HepG2 (cell line): ENCODE measurements around the gene IRGQ. TPM values are rescaled to one million over a fixed set of nuclear protein-coding genes. Genes with fewer than 3 reads are reported as not detected.

ENCODE experiments used
- ATAC-seq: fragments of 200-7000 bp; cut with Tn5 transposase; 3 replicates; pipeline ENCODE4 v1.9.1; 2020; ENCODE audit warnings: mild to moderate bottlenecking, moderate library complexity
- BruUV-seq: library from RNA; stranded (reverse); fragments of 400-500 nt; replicated peaks from 2 replicates; lab custom pipeline; 2021; lab: Mats Ljungman, UMichigan
- CTCF ChIA-PET: fragments of 300-600 bp; formaldehyde crosslinking; extraction: SDS; loops from one replicate; lab custom pipeline; 2021; ENCODE audit warnings: low total read pairs, inconsistent platforms, low intra/inter-chr PET ratio; lab: Yijun Ruan, JAX
- POLR2A ChIA-PET: fragments of 350-600 bp; sonication (Branson Sonifier 250); formaldehyde crosslinking; loops from one replicate; lab custom pipeline; 2020; ENCODE audit warnings: antibody characterized with exemption, inconsistent platforms; lab: Yijun Ruan, JAX
- DNase-seq: peaks from one replicate; pipeline ENCODE4 v3.0.0-alpha.2; 2015; ENCODE audit warnings: low spot score
- FAIRE-seq: peaks from 3 replicates; lab custom pipeline; 2011; peaks lifted over from hg19 to GRCh38; lab: Jason Lieb, UNC
- H2AFZ ChIP-seq: one replicate; pipeline ENCODE4 v1.6.1; 2011; ENCODE audit warnings: low read length, inconsistent platforms
- H3K27ac ChIP-seq: fragments of 300-600 bp; 3 replicates; pipeline ENCODE4 v1.8.0; 2011; ENCODE audit warnings: mixed run types, mild to moderate bottlenecking, mixed read lengths, low read length, inconsistent platforms; ENCODE audit not compliant: insufficient read depth; ENCODE audit errors: extremely low read length
- H3K27me3 ChIP-seq, 2 experiments: fragments of 200-600 bp in 1 of 2; 2 replicates in 1 of 2; 3 replicates in 1 of 2; pipeline versions ENCODE4 v1.6.0 to v1.8.0; 2011; ENCODE audit warnings: low read length in 2 of 2, mild to moderate bottlenecking in 2 of 2, moderate library complexity in 2 of 2, inconsistent platforms in 1 of 2; ENCODE audit not compliant: insufficient read depth in 2 of 2, control insufficient read depth in 1 of 2
- H3K36me3 ChIP-seq, 2 experiments: fragments of 200-600 bp in 1 of 2; replicated peaks in 1 of 2; 2 replicates in 1 of 2; 3 replicates in 1 of 2; pipeline versions ENCODE4 v1.5.1 to v1.8.0; 2011; ENCODE audit warnings: low read length in 2 of 2, inconsistent platforms in 1 of 2; ENCODE audit not compliant: insufficient read depth in 2 of 2, control insufficient read depth in 1 of 2
- H3K4me1 ChIP-seq: 2 replicates; pipeline ENCODE4 v1.5.1; 2012; ENCODE audit warnings: low read length, inconsistent platforms; ENCODE audit not compliant: insufficient read depth
- H3K4me2 ChIP-seq: 2 replicates; pipeline ENCODE4 v1.6.0; 2011; ENCODE audit warnings: low read depth, low read length, inconsistent platforms
- H3K4me3 ChIP-seq, 3 experiments: fragments of 200-600 bp in 1 of 3; sonication (generic), shearing (Covaris generic) in 1 of 3; replicated peaks in 1 of 3; 2 replicates each; pipeline ENCODE4 v1.5.1; 2011 to 2016; ENCODE audit warnings: low read length in 3 of 3, inconsistent platforms in 2 of 3, low read depth in 2 of 3, mild to moderate bottlenecking in 2 of 3, control low read depth in 1 of 3, mixed read lengths in 1 of 3; ENCODE audit not compliant: insufficient read depth in 1 of 3
- H3K79me2 ChIP-seq: one replicate; pipeline ENCODE4 v1.6.1; 2011; ENCODE audit warnings: low read length, inconsistent platforms; ENCODE audit not compliant: insufficient read depth
- H3K9ac ChIP-seq: 2 replicates; pipeline ENCODE4 v1.6.0; 2011; ENCODE audit warnings: mild to moderate bottlenecking, low read depth, low read length, inconsistent platforms; ENCODE audit not compliant: insufficient read depth
- H3K9me3 ChIP-seq: 2 replicates; pipeline ENCODE4 v1.5.1; 2012; ENCODE audit warnings: mild to moderate bottlenecking, low read length
- H4K20me1 ChIP-seq: 2 replicates; pipeline ENCODE4 v1.6.0; 2011; ENCODE audit warnings: inconsistent platforms, mild to moderate bottlenecking, low read length, moderate library complexity; ENCODE audit not compliant: insufficient read depth
- BRF2 ChIP-seq: sonication (generic); formaldehyde crosslinking; IDR thresholded peaks from 2 replicates; pipeline ENCODE4 v1.8.1; 2022; ENCODE audit warnings: mild to moderate bottlenecking, missing genetic modification reagents
- FLYWCH1 ChIP-seq: sonication (generic); formaldehyde crosslinking; IDR thresholded peaks from 2 replicates; pipeline ENCODE4 v1.8.1; 2023; ENCODE audit warnings: mild to moderate bottlenecking, missing genetic modification reagents
- FOXO4 ChIP-seq: sonication (generic); formaldehyde crosslinking; conservative IDR thresholded peaks from 2 replicates; pipeline ENCODE4 v1.8.1; 2023; ENCODE audit warnings: missing genetic modification reagents
- GZF1 ChIP-seq: sonication (generic); formaldehyde crosslinking; IDR thresholded peaks from 2 replicates; pipeline ENCODE4 v1.5.1; 2020; ENCODE audit warnings: mild to moderate bottlenecking, missing genetic modification reagents
- HNRNPH1 ChIP-seq: fragments of 200-400 bp; formaldehyde crosslinking; optimal IDR thresholded peaks from 2 replicates; pipeline ENCODE3; 2017; ENCODE audit warnings: mild to moderate bottlenecking, low read depth, low read length
- KLF16 ChIP-seq, 2 experiments: sonication (generic) in 1 of 2; formaldehyde crosslinking in 1 of 2; IDR thresholded peaks; 2 replicates each; pipeline versions ENCODE4 v1.6.1 to v1.8.0; 2016 to 2023; ENCODE audit warnings: missing genetic modification reagents in 2 of 2, missing compliant biosample characterization in 1 of 2
- MAX ChIP-seq: IDR thresholded peaks from 2 replicates; pipeline ENCODE4 v1.6.1; 2012; ENCODE audit warnings: inconsistent platforms
- MTA1 ChIP-seq: sonication (generic); formaldehyde crosslinking; IDR thresholded peaks from 2 replicates; pipeline ENCODE4 v1.4.0; 2020; ENCODE audit warnings: missing genetic modification reagents, mild to moderate bottlenecking, borderline replicate concordance
- RORA ChIP-seq: sonication (generic); formaldehyde crosslinking; IDR thresholded peaks from 2 replicates; pipeline ENCODE4 v1.5.0; 2020; ENCODE audit warnings: mild to moderate bottlenecking, missing genetic modification reagents, moderate library complexity
- SNAPC2 ChIP-seq: sonication (generic); formaldehyde crosslinking; IDR thresholded peaks from 2 replicates; pipeline ENCODE4 v1.8.1; 2022; ENCODE audit warnings: mild to moderate bottlenecking, missing genetic modification reagents
- SOX6 ChIP-seq, 2 experiments: fragments of 450-650 bp in 1 of 2; sonication (generic) in 1 of 2; formaldehyde crosslinking in 1 of 2; IDR thresholded peaks; 2 replicates each; pipeline versions ENCODE4 v1.4.0 to v1.6.1; 2017 to 2020; ENCODE audit warnings: antibody characterized with exemption in 1 of 2, mild to moderate bottlenecking in 1 of 2, missing genetic modification reagents in 1 of 2
- XBP1 ChIP-seq: sonication (generic); formaldehyde crosslinking; IDR thresholded peaks from 2 replicates; pipeline ENCODE4 v1.5.0; 2020; ENCODE audit warnings: missing genetic modification reagents
- ZBTB1 ChIP-seq: sonication (generic); formaldehyde crosslinking; IDR thresholded peaks from 2 replicates; pipeline ENCODE4 v1.4.0; 2020; ENCODE audit warnings: missing genetic modification reagents, borderline replicate concordance
- ZBTB49 ChIP-seq: sonication (generic); formaldehyde crosslinking; IDR thresholded peaks from 2 replicates; pipeline ENCODE4 v1.4.0; 2020; ENCODE audit warnings: missing genetic modification reagents, borderline replicate concordance
- ZNF136 ChIP-seq: sonication (generic); formaldehyde crosslinking; IDR thresholded peaks from 2 replicates; pipeline ENCODE4 v1.8.1; 2022; ENCODE audit warnings: low read depth, mild to moderate bottlenecking, moderate library complexity, missing genetic modification reagents
- ZNF143 ChIP-seq: sonication (generic); formaldehyde crosslinking; IDR thresholded peaks from 2 replicates; pipeline ENCODE4 v1.4.0; 2020; ENCODE audit warnings: missing genetic modification reagents
- ZNF224 ChIP-seq: sonication (generic); formaldehyde crosslinking; IDR thresholded peaks from 2 replicates; pipeline ENCODE4 v1.5.0; 2020; ENCODE audit warnings: mild to moderate bottlenecking, missing genetic modification reagents
- ZNF773 ChIP-seq: sonication (generic); formaldehyde crosslinking; IDR thresholded peaks from 2 replicates; pipeline ENCODE4 v1.4.0; 2020; ENCODE audit warnings: missing genetic modification reagents, borderline replicate concordance
- ZNF784 ChIP-seq: sonication (generic); formaldehyde crosslinking; IDR thresholded peaks from 2 replicates; pipeline ENCODE4 v1.5.1; 2020; ENCODE audit warnings: missing genetic modification reagents, mild to moderate bottlenecking, borderline replicate concordance
- ZNF891 ChIP-seq: sonication (generic); formaldehyde crosslinking; IDR thresholded peaks from 2 replicates; pipeline ENCODE4 v1.5.0; 2020; ENCODE audit warnings: mild to moderate bottlenecking, missing genetic modification reagents
- WGBS: methylation state at CpG from one replicate; pipeline ENCODE4 v1.1.6; 2017; ENCODE audit warnings: low lambda C conversion rate; 5-methylcytosine and 5-hydroxymethylcytosine counted together
- in situ Hi-C: cut with HindIII; loops from 2 replicates; pipeline ENCODE4 v1.10.0; 2017; ENCODE audit warnings: low pct_unique_long_range_greater_than_20kb; ENCODE audit not compliant: extremely low pct_ligation_motif_present
- intact Hi-C: fragments of 100-400 bp; cut with micrococcal nuclease; formaldehyde crosslinking; loops from one replicate; pipeline ENCODE4 v1.10.0; 2022; ENCODE audit not compliant: unreplicated experiment
- polyA plus RNA-seq, 8 experiments: library from polyadenylated mRNA; depleted of rRNA in 3 of 8; stranded (reverse) in 7 of 8; unstranded in 1 of 8; fragments of >200 nt; fragmentation: Illumina TruSeq in 4 of 8; extraction: Trizol in 4 of 8; gene quantifications; 2 replicates each; pipeline versions ENCODE4 v1.2.1 to v1.2.3, GENCODE V29; 2011 to 2016; ENCODE audit warnings: low read depth in 4 of 8, missing spikeins in 1 of 8, mixed read lengths in 1 of 8; ENCODE audit not compliant: insufficient read depth in 1 of 8
- total RNA-seq, 5 experiments: library from RNA; depleted of rRNA; stranded (reverse); fragments of >200 nt; fragmentation: Illumina TruSeq; extraction: Trizol; gene quantifications; 2 replicates each; pipeline ENCODE4 v1.2.3, GENCODE V29; 2016; ENCODE audit warnings: low read depth in 1 of 5

Gene IRGQ
- total and polyA plus RNA-seq, 2 of the 13 experiments (the other 11 are each of a cell fraction or from before 2014, with no cell fraction given) = 11.6 to 12.4 TPM

DNA sequence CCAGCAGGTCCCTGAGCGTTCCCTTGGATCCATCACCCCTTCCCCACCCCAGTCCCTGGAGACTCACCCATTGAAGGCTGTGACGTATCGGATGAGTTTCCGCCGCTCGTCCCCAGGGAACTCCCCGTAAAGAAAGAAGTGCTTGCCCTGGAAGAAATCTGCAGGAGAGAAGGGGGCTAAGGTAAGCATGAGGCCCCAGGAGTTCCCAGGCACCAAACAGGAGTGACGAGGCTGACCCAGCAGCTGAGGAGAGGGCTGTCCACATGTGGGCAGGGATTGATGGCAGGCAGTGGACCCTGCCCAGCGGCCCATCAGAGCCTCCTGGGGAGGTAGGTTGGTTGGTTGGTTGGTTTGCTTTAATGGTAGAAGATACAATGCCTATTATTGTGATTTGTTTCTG is 51.9 kb downstream of the IRGQ start:
- ChIA-PET POLR2A (no interaction called here), CTCF (no interaction called here)
- Histone ChIP-seq H3K79me2 (no peaks in the 10 kb centered on the region), H3K36me3 (peaks cover 11 to 29% of the 10 kb centered on the region in 2 experiments; a peak in 4 of 5 replicates), H3K9ac (no peak overlapping the region), H3K27me3 (no peaks in the 10 kb centered on the region), H3K4me3 (no peak overlapping the region), H3K27ac (no peak overlapping the region), H2AFZ (no peak overlapping the region), H4K20me1 (no peaks in the 10 kb centered on the region), H3K4me2 (no peak overlapping the region), H3K4me1 (peaks cover 6% of the 10 kb centered on the region; the same call in 1 of the 2 replicates), H3K9me3 (peaks cover 2% of the 10 kb centered on the region; the same call in 1 of the 2 replicates)
- intact Hi-C loops = no loop called here
- in situ Hi-C loops = no loop called here
- BruUV-seq = no TSS peak
- no peak for TF ChIP-seq RORA
- TF ChIP-seq HNRNPH1 = no peak
- no peak for TF ChIP-seq ZNF224 (CRISPR knock-in tag)
- no peak for TF ChIP-seq GZF1
- TF ChIP-seq SNAPC2 (CRISPR knock-in tag) = no peak
- no peak for TF ChIP-seq BRF2 (CRISPR knock-in tag)
- no peak for TF ChIP-seq ZBTB1 (CRISPR knock-in tag)
- TF ChIP-seq ZNF143 = no peak
- no peak for TF ChIP-seq FLYWCH1
- TF ChIP-seq SOX6 (IDR thresholded peaks at IDR 0.05) = no peak
- TF ChIP-seq SOX6 (CRISPR knock-in tag; IDR thresholded peaks at IDR 0.05) = no peak
- no peak for TF ChIP-seq ZNF891
- no peak for TF ChIP-seq MAX
- no peak for TF ChIP-seq FOXO4 (CRISPR knock-in tag)
- no peak for TF ChIP-seq ZNF773 (CRISPR knock-in tag)
- no peak for TF ChIP-seq MTA1 (CRISPR knock-in tag)
- TF ChIP-seq XBP1 (CRISPR knock-in tag) = no peak
- no peak for TF ChIP-seq ZBTB49 (CRISPR knock-in tag)
- no peak for TF ChIP-seq ZNF136 (CRISPR knock-in tag)
- TF ChIP-seq ZNF784 (CRISPR knock-in tag) = no peak
- no peak for TF ChIP-seq KLF16 (CRISPR knock-in tag; IDR thresholded peaks at IDR 0.05)
- no peak for ATAC-seq
- WGBS = 98% methylated on average over 9 of the region's 9 CpGs
- DNase-seq = no peak
- no peak for FAIRE-seq
